ENCODE results near the gene SLC24A3.

The SLC24A3 gene

GRCh38 chr20:19289451-19289850, 77.0 kb downstream of the SLC24A3 start:
- Histone ChIP-seq H3K4me1 (ENCODE audit: insufficient read depth, low read length, poor library complexity, severe bottlenecking) (no peaks in the 10 kb centered on the region), H3K27me3 (ENCODE audit: insufficient read depth, low read length, poor library complexity, severe bottlenecking) (no peaks in the 10 kb centered on the region), H3K4me3 (ENCODE audit: low read length, poor library complexity, severe bottlenecking) (no peak overlapping the region), H4K20me1 (ENCODE audit: insufficient read depth, low read length, poor library complexity, severe bottlenecking) (no peaks in the 10 kb centered on the region), H3K4me2 (ENCODE audit: low read depth, low read length, poor library complexity, severe bottlenecking) (no peak overlapping the region), H3F3A (ENCODE audit: low read depth) (no peaks in the 10 kb centered on the region), H3K9me2 (replicated peaks; ENCODE audit: low read depth, low read length) (no peaks in the 10 kb centered on the region), H3K9ac (ENCODE audit: low read depth, low read length, poor library complexity, severe bottlenecking) (no peak overlapping the region), H3K79me2 (ENCODE audit: insufficient read depth, low read length) (no peaks in the 10 kb centered on the region), H3K36me3 (ENCODE audit: insufficient read depth, low read length) (no peaks in the 10 kb centered on the region), H2AFZ (ENCODE audit: low read length) (no peak overlapping the region), H3K9me3 (ENCODE audit: insufficient read depth, low read depth, low read length) (no peaks in the 10 kb centered on the region)
- TF ChIP-seq EZH2phosphoT487 (IDR thresholded peaks at IDR 0.05; ENCODE audit: borderline replicate concordance) (no peak), CTCF (conservative IDR thresholded peaks at IDR 0.05; ENCODE audit: low read length) (no peak)

- Histone ChIP-seq H3K4me1 (ENCODE audit: insufficient read depth, low read length, poor library complexity, severe bottlenecking) (no peaks in the 10 kb centered on the region), H3K79me2 (ENCODE audit: insufficient read depth, low read length) (no peaks in the 10 kb centered on the region), H4K20me1 (ENCODE audit: insufficient read depth, low read length, poor library complexity, severe bottlenecking) (no peaks in the 10 kb centered on the region), H3K9me3 (ENCODE audit: insufficient read depth, low read depth, low read length) (no peaks in the 10 kb centered on the region), H3K36me3 (ENCODE audit: insufficient read depth, low read length) (no peaks in the 10 kb centered on the region), H3K9me2 (replicated peaks; ENCODE audit: low read depth, low read length) (no peaks in the 10 kb centered on the region), H3K4me3 (ENCODE audit: low read length, poor library complexity, severe bottlenecking) (no peak overlapping the region), H3K4me2 (ENCODE audit: low read depth, low read length, poor library complexity, severe bottlenecking) (no peak overlapping the region), H2AFZ (ENCODE audit: low read length) (no peak overlapping the region), H3K9ac (ENCODE audit: low read depth, low read length, poor library complexity, severe bottlenecking) (no peak overlapping the region), H3K27me3 (ENCODE audit: insufficient read depth, low read length, poor library complexity, severe bottlenecking) (no peaks in the 10 kb centered on the region), H3F3A (ENCODE audit: low read depth) (no peaks in the 10 kb centered on the region)
- TF ChIP-seq CTCF (conservative IDR thresholded peaks at IDR 0.05; ENCODE audit: low read length) (no peak), EZH2phosphoT487 (IDR thresholded peaks at IDR 0.05; ENCODE audit: borderline replicate concordance) (no peak)
Measured at GRCh38 chr20:19291024-19291817, 78.8 kb downstream of the SLC24A3 start.

GRCh38 chr20:19291818-19292132, 79.3 kb downstream of the SLC24A3 start:
- no peaks in the 10 kb centered on the region for H3K9me2 ChIP-seq (replicated peaks; ENCODE audit: low read depth, low read length)
- H3K4me1 ChIP-seq (ENCODE audit: insufficient read depth, low read length, poor library complexity, severe bottlenecking), result no peaks in the 10 kb centered on the region
- no peak overlapping the region for H3K9ac ChIP-seq (ENCODE audit: low read depth, low read length, poor library complexity, severe bottlenecking)
- H2AFZ ChIP-seq (ENCODE audit: low read length), result no peak overlapping the region
- TF ChIP-seq EZH2phosphoT487 (IDR thresholded peaks at IDR 0.05; ENCODE audit: borderline replicate concordance), result no peak
- no peak for TF ChIP-seq CTCF (conservative IDR thresholded peaks at IDR 0.05; ENCODE audit: low read length)
- H3K4me2 ChIP-seq (ENCODE audit: low read depth, low read length, poor library complexity, severe bottlenecking), result no peak overlapping the region
- no peaks in the 10 kb centered on the region for H3F3A ChIP-seq (ENCODE audit: low read depth)
- H3K4me3 ChIP-seq (ENCODE audit: low read length, poor library complexity, severe bottlenecking), result no peak overlapping the region
- H4K20me1 ChIP-seq (ENCODE audit: insufficient read depth, low read length, poor library complexity, severe bottlenecking), result no peaks in the 10 kb centered on the region
- H3K27me3 ChIP-seq (ENCODE audit: insufficient read depth, low read length, poor library complexity, severe bottlenecking), result no peaks in the 10 kb centered on the region
- H3K9me3 ChIP-seq (ENCODE audit: insufficient read depth, low read depth, low read length), result no peaks in the 10 kb centered on the region
- H3K79me2 ChIP-seq (ENCODE audit: insufficient read depth, low read length), result no peaks in the 10 kb centered on the region
- H3K36me3 ChIP-seq (ENCODE audit: insufficient read depth, low read length), result no peaks in the 10 kb centered on the region
